Measurements from ENCODE around the gene OR11H7. TPM values are rescaled to one million over a fixed set of nuclear protein-coding genes. Genes with fewer than 3 reads are reported as not detected.
A peak's percentile ranks its signal among the peaks of the same experiment; 100 is the strongest.
"Not testable (repeated sequence)": the region's sequence is repeated elsewhere in the genome, so short reads cannot be mapped to it uniquely, and the experiment has no call there.

The OR11H7 gene
- total RNA-seq, 3 donors from 2014 or later: not detected

DNA sequence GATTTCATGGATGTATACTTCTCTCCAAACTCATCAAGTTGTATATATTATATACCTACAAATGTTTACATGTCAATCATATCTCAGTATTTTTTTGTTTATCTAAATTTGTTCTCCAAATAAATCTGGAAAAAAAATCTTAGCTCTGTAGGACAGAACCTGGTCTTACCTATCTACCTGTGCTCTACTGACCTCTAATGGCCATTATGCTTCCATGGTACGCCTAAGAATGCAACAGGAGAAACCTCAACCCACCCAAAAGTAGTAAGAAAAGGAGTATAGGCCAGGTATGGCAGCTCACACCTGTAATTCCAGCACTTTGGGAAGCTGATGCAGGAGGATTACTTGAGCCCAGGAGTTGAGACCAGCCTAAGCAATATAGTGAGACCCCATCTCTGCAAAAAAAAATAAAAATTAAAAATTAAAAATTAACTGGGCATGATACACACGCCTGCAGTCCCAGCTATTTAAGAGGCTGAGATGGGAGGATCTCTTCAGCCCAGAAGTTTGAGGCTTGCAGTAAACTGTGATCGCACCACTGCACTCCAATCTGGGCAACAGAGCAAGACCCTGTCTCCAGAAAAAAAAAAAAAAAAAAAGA is 19.0 kb downstream of the OR11H7 start:
- Histone ChIP-seq H3K9me3 (no peaks in the 10 kb centered on the region), H3K4me3 (no peak overlapping the region), H3K4me1 (ENCODE audit: low read depth) (no peaks in the 10 kb centered on the region), H3K36me3 (ENCODE audit: low read depth) (no peaks in the 10 kb centered on the region)
- intact Hi-C loops (cut with DNase I, micrococcal nuclease): no loop called here
- TF ChIP-seq, protein P1, sequence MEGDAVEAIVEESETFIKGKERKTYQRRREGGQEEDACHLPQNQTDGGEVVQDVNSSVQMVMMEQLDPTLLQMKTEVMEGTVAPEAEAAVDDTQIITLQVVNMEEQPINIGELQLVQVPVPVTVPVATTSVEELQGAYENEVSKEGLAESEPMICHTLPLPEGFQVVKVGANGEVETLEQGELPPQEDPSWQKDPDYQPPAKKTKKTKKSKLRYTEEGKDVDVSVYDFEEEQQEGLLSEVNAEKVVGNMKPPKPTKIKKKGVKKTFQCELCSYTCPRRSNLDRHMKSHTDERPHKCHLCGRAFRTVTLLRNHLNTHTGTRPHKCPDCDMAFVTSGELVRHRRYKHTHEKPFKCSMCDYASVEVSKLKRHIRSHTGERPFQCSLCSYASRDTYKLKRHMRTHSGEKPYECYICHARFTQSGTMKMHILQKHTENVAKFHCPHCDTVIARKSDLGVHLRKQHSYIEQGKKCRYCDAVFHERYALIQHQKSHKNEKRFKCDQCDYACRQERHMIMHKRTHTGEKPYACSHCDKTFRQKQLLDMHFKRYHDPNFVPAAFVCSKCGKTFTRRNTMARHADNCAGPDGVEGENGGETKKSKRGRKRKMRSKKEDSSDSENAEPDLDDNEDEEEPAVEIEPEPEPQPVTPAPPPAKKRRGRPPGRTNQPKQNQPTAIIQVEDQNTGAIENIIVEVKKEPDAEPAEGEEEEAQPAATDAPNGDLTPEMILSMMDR (IDR thresholded peaks at IDR 0.05): no peak
- DNase-seq (no peak), ATAC-seq (no peak)

GRCh38 chr14:20262642-20263128 is 33.9 kb downstream of the OR11H7 start:
- H3K36me3 ChIP-seq (ENCODE audit: low read depth): no peaks in the 10 kb centered on the region
- intact Hi-C loops (cut with DNase I, micrococcal nuclease): no loop called here
- no peaks in the 10 kb centered on the region for H3K4me1 ChIP-seq (ENCODE audit: low read depth)
- H3K9me3 ChIP-seq: no peaks in the 10 kb centered on the region
- no peak for DNase-seq
- TF ChIP-seq, protein P1 (IDR thresholded peaks at IDR 0.05): no peak
- no peak for ATAC-seq
- H3K4me3 ChIP-seq: no peak overlapping the region

- H3K9me3 ChIP-seq; DNase-seq; intact Hi-C loops (cut with DNase I, micrococcal nuclease); H3K4me1 ChIP-seq (ENCODE audit: low read depth); H3K36me3 ChIP-seq (ENCODE audit: low read depth); ATAC-seq; H3K4me3 ChIP-seq: not testable (repeated sequence)
Measured at GRCh38 chr14:20264361-20264760, 35.6 kb downstream of the OR11H7 start.

- Histone ChIP-seq H3K9me3 (peaks cover 30% of the 10 kb centered on the region), H3K36me3 (ENCODE audit: low read depth) (no peaks in the 10 kb centered on the region), H3K4me3 (no peak overlapping the region), H3K4me1 (ENCODE audit: low read depth) (no peaks in the 10 kb centered on the region)
- ATAC-seq (no peak), DNase-seq (no peak)
- intact Hi-C loops (cut with DNase I, micrococcal nuclease): no loop called here
- TF ChIP-seq, protein P1 (IDR thresholded peaks at IDR 0.05): no peak
Measured at GRCh38 chr14:20274062-20274461, 45.3 kb downstream of the OR11H7 start.

DNA sequence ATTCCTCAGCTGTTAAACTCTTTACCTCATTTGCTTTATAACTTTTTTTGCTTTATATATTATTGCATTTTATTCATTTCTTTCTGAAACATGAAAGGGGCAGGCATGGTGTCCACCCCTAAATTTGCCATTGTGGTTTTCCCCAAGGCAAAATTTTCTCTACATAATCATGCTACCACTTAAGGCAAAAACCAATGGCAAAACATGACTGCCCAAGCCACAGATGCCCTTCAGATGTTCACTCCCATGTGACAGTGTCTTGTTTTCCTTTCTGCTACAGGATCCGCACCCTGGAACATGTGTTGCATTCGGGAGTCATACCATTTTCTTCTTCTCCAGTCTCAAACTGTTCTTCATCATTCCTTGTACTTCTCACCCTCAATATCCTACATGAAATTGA is 48.6 kb downstream of the OR11H7 start:
- TF ChIP-seq, protein P1 (IDR thresholded peaks at IDR 0.05): no peak
- DNase-seq: no peak
- no peaks in the 10 kb centered on the region for H3K36me3 ChIP-seq (ENCODE audit: low read depth)
- no peak overlapping the region for H3K4me3 ChIP-seq
- H3K9me3 ChIP-seq: peaks cover 24% of the 10 kb centered on the region
- H3K4me1 ChIP-seq (ENCODE audit: low read depth): no peaks in the 10 kb centered on the region
- no peak for ATAC-seq
- intact Hi-C loops (cut with DNase I, micrococcal nuclease): no loop called here

DNA sequence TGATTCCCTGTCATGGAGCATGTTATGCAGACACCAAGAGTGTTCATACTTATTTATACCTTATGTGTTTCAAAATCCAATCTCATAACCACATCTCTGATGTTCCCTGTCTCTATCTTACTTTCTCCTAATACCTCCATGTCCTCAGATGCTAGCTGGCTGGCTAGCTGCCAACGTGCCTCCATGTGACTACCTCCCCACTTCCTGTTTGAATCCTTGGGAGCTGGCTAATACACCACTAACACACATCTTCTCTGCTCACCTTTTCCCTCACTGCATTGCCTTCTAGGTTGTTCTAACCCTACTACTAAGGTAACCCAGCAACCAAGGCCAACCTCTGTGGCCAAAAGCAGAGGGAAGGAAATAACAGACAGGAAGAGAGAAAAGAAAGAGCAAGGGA is 49.6 kb downstream of the OR11H7 start:
- Histone ChIP-seq H3K4me3 (no peak overlapping the region), H3K4me1 (ENCODE audit: low read depth) (no peaks in the 10 kb centered on the region), H3K36me3 (ENCODE audit: low read depth) (no peaks in the 10 kb centered on the region), H3K9me3 (peaks cover 16% of the 10 kb centered on the region)
- TF ChIP-seq, protein P1 (IDR thresholded peaks at IDR 0.05): no peak
- ATAC-seq (no peak), DNase-seq (peak in 1 of 3 donors; percentile 8)
- intact Hi-C loops (cut with DNase I, micrococcal nuclease): no loop called here

- H3K9me3 ChIP-seq; H3K4me1 ChIP-seq (ENCODE audit: low read depth); intact Hi-C loops (cut with DNase I, micrococcal nuclease); ATAC-seq; H3K36me3 ChIP-seq (ENCODE audit: low read depth); H3K4me3 ChIP-seq: not testable (repeated sequence)
- DNase-seq: peak in 2 of 3 donors; percentile 12 to 29
Measured at GRCh38 chr14:20280265-20280664, 51.5 kb downstream of the OR11H7 start.

All from mucosa of descending colon (tissue), 3 donors.